ENCODE data around the gene EDEM3. TPM values are rescaled to one million over a fixed set of nuclear protein-coding genes. Genes with fewer than 3 reads are reported as not detected.

The EDEM3 gene
- total RNA-seq, 2 donors from 2014 or later = 37.9 to 49.4 TPM

DNA sequence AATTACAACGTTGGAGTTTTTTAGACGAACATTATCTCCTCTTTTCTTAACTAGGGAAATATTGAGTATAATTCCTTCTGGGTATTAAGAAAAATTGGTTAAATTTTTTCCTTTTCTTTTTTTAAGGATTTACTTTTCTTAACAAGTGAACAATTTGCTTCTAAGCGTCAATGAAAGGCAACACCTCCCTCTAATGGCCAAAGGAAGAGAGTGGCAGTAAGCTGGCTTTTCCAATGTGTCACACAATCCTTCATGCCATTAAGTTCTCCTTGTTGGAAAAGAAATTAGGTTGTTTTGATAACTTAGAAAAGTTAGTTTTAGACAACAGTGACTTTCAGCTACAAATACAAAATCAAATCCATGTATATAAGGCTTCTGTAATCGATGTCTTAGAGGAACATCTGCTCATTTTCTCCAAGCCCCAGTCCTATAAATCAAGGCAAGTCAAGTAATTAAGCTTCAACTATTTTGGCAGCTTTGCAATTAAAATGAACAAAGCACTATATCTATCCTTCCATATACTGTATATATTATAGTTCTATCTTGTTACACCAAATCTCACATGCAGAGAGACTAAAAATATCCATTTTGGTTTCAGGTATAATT is 62.8 kb downstream of the EDEM3 start:
- DNase-seq (peak in 1 of 4 donors; percentile 15), ATAC-seq (no peak)
- TF ChIP-seq, protein P1, sequence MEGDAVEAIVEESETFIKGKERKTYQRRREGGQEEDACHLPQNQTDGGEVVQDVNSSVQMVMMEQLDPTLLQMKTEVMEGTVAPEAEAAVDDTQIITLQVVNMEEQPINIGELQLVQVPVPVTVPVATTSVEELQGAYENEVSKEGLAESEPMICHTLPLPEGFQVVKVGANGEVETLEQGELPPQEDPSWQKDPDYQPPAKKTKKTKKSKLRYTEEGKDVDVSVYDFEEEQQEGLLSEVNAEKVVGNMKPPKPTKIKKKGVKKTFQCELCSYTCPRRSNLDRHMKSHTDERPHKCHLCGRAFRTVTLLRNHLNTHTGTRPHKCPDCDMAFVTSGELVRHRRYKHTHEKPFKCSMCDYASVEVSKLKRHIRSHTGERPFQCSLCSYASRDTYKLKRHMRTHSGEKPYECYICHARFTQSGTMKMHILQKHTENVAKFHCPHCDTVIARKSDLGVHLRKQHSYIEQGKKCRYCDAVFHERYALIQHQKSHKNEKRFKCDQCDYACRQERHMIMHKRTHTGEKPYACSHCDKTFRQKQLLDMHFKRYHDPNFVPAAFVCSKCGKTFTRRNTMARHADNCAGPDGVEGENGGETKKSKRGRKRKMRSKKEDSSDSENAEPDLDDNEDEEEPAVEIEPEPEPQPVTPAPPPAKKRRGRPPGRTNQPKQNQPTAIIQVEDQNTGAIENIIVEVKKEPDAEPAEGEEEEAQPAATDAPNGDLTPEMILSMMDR (IDR thresholded peaks at IDR 0.05) = peak; percentile 51 to 66 (median 62)
- TF ChIP-seq POLR2A (IDR thresholded peaks at IDR 0.05) = no peak
- Histone ChIP-seq H3K4me3 (no peak overlapping the region), H3K27ac (no peak overlapping the region), H3K36me3 (replicated peaks in 1 of 2; ENCODE audit: insufficient read depth in 1 of 2, low read depth in 2 of 2) (peaks cover 4 to 12% of the 10 kb centered on the region in 2 donors), H3K4me1 (no peaks in the 10 kb centered on the region), H3K9me3 (no peaks in the 10 kb centered on the region), H3K27me3 (no peaks in the 10 kb centered on the region)
- intact Hi-C loops (cut with DNase I) = no loop called here
- 17 to 26% methylated on average over 4 of the region's 4 CpGs for WGBS, 2 donors

DNA sequence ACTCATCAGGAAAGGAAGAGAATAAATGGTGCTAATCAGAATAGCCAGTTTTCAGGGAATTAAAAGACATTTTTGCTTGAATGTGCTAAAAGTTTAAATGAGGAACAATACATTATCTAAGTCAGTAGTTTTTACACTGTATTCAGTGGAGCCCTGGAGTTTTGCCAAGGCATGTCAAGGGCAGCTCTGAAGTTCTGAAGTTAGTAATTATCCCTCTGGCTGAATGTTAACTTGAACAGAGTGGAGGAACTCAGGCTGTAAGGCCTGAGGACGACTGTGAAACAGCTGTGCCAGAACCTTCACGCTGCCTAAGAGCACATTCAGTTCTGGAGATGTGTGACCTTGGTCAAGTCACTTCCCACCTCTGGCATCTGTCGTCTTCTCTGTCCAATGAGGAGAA is 68.1 kb downstream of the EDEM3 start:
- peak; percentile 16 to 48 (median 42) for DNase-seq
- 23 to 39% methylated on average over 3 of the region's 3 CpGs for WGBS, 2 donors
- no peak for ATAC-seq
- no peaks in the 10 kb centered on the region for H3K9me3 ChIP-seq
- TF ChIP-seq, protein P1 (IDR thresholded peaks at IDR 0.05) = no peak
- TF ChIP-seq POLR2A (IDR thresholded peaks at IDR 0.05) = no peak
- H3K4me1 ChIP-seq = no peaks in the 10 kb centered on the region
- no peaks in the 10 kb centered on the region for H3K27me3 ChIP-seq
- intact Hi-C loops (cut with DNase I) = loop anchor here (5.0 kb wide), 1 partner anchor 609 kb away; no protein-coding TSS in a partner anchor
- no peaks in the 10 kb centered on the region for H3K36me3 ChIP-seq (replicated peaks in 1 of 2; ENCODE audit: insufficient read depth in 1 of 2, low read depth in 2 of 2)
- no peak overlapping the region for H3K4me3 ChIP-seq
- H3K27ac ChIP-seq = no peak overlapping the region

DNA sequence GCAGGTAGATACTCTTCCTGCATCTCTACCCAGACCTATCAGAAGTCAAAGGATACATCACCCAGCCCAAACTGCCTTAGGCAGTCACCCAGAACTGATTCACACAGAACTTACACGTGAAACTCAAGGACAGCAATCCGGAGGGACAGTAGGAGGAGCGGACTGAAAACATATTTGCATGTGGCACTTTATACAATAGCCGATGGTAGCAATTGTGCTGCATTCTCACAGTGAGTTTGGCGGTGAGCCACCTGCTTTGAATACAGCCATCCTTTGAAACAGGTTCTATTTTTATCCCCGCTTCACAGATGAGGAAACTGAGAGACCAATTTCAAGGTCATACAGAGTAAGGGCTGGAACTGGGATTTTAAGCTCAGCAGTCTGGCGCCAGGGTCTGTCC is 69.5 kb downstream of the EDEM3 start:
- Histone ChIP-seq H3K4me3 (no peak overlapping the region), H3K27ac (no peak overlapping the region), H3K36me3 (replicated peaks in 1 of 2; ENCODE audit: insufficient read depth in 1 of 2, low read depth in 2 of 2) (no peaks in the 10 kb centered on the region), H3K27me3 (no peaks in the 10 kb centered on the region), H3K4me1 (no peaks in the 10 kb centered on the region), H3K9me3 (no peaks in the 10 kb centered on the region)
- 59 to 69% methylated on average over 7 of the region's 7 CpGs for WGBS, 2 donors
- intact Hi-C loops (cut with DNase I) = loop anchor here (5.0 kb wide), 1 partner anchor 608 kb away; no protein-coding TSS in a partner anchor
- TF ChIP-seq, protein P1 (IDR thresholded peaks at IDR 0.05) = no peak
- TF ChIP-seq POLR2A (IDR thresholded peaks at IDR 0.05) = no peak
- ATAC-seq = no peak
- DNase-seq = no peak

DNA sequence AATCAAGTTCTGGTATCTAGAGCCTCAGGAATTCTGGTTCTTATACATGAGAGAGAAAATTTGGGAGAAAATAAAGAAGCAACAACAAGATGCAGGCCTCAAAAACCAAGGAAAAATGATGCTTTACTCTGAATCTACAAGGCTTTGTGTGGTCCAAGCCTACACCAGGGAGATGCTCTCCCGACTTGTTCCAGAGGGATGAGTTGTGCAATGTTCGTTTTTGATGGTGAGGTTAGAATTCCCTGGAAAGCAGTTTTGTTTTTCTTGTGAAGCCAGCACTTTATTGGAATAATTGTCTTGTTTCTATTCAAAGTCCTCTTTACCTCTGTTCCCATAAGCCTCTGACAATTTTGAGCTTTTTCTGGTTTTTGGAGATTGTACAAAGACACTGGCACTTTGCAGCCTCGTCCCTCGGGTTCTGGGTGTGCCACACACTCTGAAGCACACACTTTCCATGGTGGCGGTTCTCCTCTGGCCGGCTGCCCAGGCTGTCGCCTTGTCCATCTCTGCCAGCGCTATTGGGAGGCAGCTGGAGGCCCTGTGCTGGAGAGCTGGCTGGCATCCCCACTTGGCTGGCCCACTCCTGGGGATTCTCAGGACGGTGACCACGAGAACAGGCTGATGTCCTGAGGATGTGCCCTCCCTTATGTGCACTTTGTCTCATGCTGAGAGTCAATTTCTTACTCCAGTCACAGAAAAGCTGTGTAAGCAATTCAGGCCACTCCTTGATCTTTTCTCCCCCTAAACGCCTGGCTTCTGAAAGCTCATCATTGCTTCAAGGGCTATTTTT is 70.2 kb downstream of the EDEM3 start:
- Histone ChIP-seq H3K27me3 (no peaks in the 10 kb centered on the region), H3K9me3 (no peaks in the 10 kb centered on the region), H3K4me3 (no peak overlapping the region), H3K36me3 (replicated peaks in 1 of 2; ENCODE audit: insufficient read depth in 1 of 2, low read depth in 2 of 2) (no peaks in the 10 kb centered on the region), H3K4me1 (no peaks in the 10 kb centered on the region), H3K27ac (no peak overlapping the region)
- DNase-seq (peak in 3 of 4 donors; percentile 14 to 28 (median 16)), ATAC-seq (no peak)
- intact Hi-C loops (cut with DNase I) = loop anchor here (5.0 kb wide), 1 partner anchor 607 kb away; no protein-coding TSS in a partner anchor
- TF ChIP-seq POLR2A (IDR thresholded peaks at IDR 0.05) = no peak
- TF ChIP-seq, protein P1 (IDR thresholded peaks at IDR 0.05) = no peak
- WGBS, 2 donors = 46 to 51% methylated on average over 9 to 11 of the region's 11 CpGs
